Mesendoderm (in vitro differentiated cells): ENCODE data around the gene STK26.
"Not testable (repeated sequence)": the region's sequence is repeated elsewhere in the genome, so short reads cannot be mapped to it uniquely, and the experiment has no call there.

Experiments
- DNase-seq: peaks from one replicate; pipeline ENCODE4 v3.0.0; 2013
- H2AK5ac ChIP-seq: 2 replicates; pipeline ENCODE4 v1.6.1; 2013; ENCODE audit warnings: low read length, inconsistent platforms
- H2BK120ac ChIP-seq: 2 replicates; pipeline ENCODE4 v1.6.1; 2013; ENCODE audit warnings: low read depth, mild to moderate bottlenecking, low read length, moderate library complexity, mixed read lengths
- H2BK15ac ChIP-seq: replicated peaks from 2 replicates; pipeline ENCODE4 v1.6.1; 2013; ENCODE audit warnings: low read depth, mild to moderate bottlenecking, moderate library complexity
- H2BK5ac ChIP-seq: 2 replicates; pipeline ENCODE4 v1.6.1; 2013; ENCODE audit warnings: low read length, inconsistent platforms
- H3K18ac ChIP-seq: 2 replicates; pipeline ENCODE4 v1.6.1; 2013; ENCODE audit warnings: mild to moderate bottlenecking, low read length, mixed read lengths
- H3K23ac ChIP-seq: one replicate; pipeline ENCODE4 v1.6.1; 2013; ENCODE audit warnings: low read length
- H3K27ac ChIP-seq: 2 replicates; pipeline ENCODE4 v1.5.1; 2013; ENCODE audit warnings: low read depth, mild to moderate bottlenecking, inconsistent platforms, low read length, moderate library complexity
- H3K27me3 ChIP-seq: 2 replicates; pipeline ENCODE4 v1.6.1; 2013; ENCODE audit warnings: low read length, control low read depth, mild to moderate bottlenecking, inconsistent platforms; ENCODE audit not compliant: insufficient read depth, poor library complexity
- H3K36me3 ChIP-seq: 2 replicates; pipeline ENCODE4 v1.6.1; 2013; ENCODE audit warnings: low read length, inconsistent platforms; ENCODE audit not compliant: control insufficient read depth, insufficient read depth
- H3K4ac ChIP-seq: one replicate; pipeline ENCODE4 v1.6.1; 2013; ENCODE audit warnings: low read depth, mild to moderate bottlenecking, low read length, moderate library complexity
- H3K4me1 ChIP-seq: 2 replicates; pipeline ENCODE4 v1.6.1; 2013; ENCODE audit warnings: low read depth, low read length, inconsistent platforms; ENCODE audit not compliant: control insufficient read depth
- H3K4me2 ChIP-seq: 2 replicates; pipeline ENCODE4 v1.6.1; 2013; ENCODE audit warnings: low read length
- H3K4me3 ChIP-seq: 2 replicates; pipeline ENCODE4 v1.5.1; 2013; ENCODE audit warnings: mild to moderate bottlenecking, low read length
- H3K56ac ChIP-seq: one replicate; pipeline ENCODE4 v1.6.1; 2013; ENCODE audit warnings: low read length
- H3K79me1 ChIP-seq: 2 replicates; pipeline ENCODE4 v1.6.1; 2013; ENCODE audit warnings: low read length, inconsistent platforms
- H3K79me2 ChIP-seq: 2 replicates; pipeline ENCODE4 v1.6.1; 2013; ENCODE audit warnings: mild to moderate bottlenecking, low read length; ENCODE audit not compliant: control insufficient read depth, insufficient read depth
- H3K9ac ChIP-seq: 2 replicates; pipeline ENCODE4 v1.6.1; 2013; ENCODE audit warnings: low read length, inconsistent platforms
- H4K5ac ChIP-seq: one replicate; pipeline ENCODE4 v1.6.1; 2013; ENCODE audit warnings: low read length
- H4K8ac ChIP-seq: one replicate; pipeline ENCODE4 v1.6.1; 2013; ENCODE audit warnings: low read depth, mild to moderate bottlenecking, control low read depth, low read length, moderate library complexity
- WGBS: extraction: QIAGEN DNeasy Blood & Tissue Kit; methylation state at CpG from one replicate; pipeline ENCODE4 v1.1.7; 2013; ENCODE audit warnings: low lambda C conversion rate, missing lambda C conversion rate; ENCODE audit not compliant: insufficient coverage; ENCODE audit errors: extremely low coverage; 5-methylcytosine and 5-hydroxymethylcytosine counted together

STK26 gene

GRCh38 chrX:132051778-132052177 is 28.7 kb downstream of the STK26 start:
- not testable (repeated sequence) for H2BK5ac ChIP-seq, H3K27ac ChIP-seq, H3K79me2 ChIP-seq, H3K27me3 ChIP-seq, H2BK120ac ChIP-seq, H3K4me1 ChIP-seq, H4K8ac ChIP-seq, H3K9ac ChIP-seq, DNase-seq, H2BK15ac ChIP-seq, H3K4me3 ChIP-seq, H4K5ac ChIP-seq, H3K79me1 ChIP-seq, H3K36me3 ChIP-seq, H3K56ac ChIP-seq, H3K23ac ChIP-seq, H3K4me2 ChIP-seq, H2AK5ac ChIP-seq, H3K4ac ChIP-seq, H3K18ac ChIP-seq

GRCh38 chrX:132058050-132058449 is 34.9 kb downstream of the STK26 start:
- no peaks in the 10 kb centered on the region for H3K4me1 ChIP-seq
- H3K9ac ChIP-seq: no peak overlapping the region
- no peak overlapping the region for H3K23ac ChIP-seq
- no peak overlapping the region for H3K18ac ChIP-seq
- H2BK5ac ChIP-seq: no peak overlapping the region
- no peak overlapping the region for H2AK5ac ChIP-seq
- H3K4me3 ChIP-seq: no peak overlapping the region
- no CpG with 5 or more reads among the region's 4 CpGs for WGBS
- DNase-seq: no peak
- no peak overlapping the region for H3K4ac ChIP-seq
- H3K79me1 ChIP-seq: no peaks in the 10 kb centered on the region
- H3K27me3 ChIP-seq: no peaks in the 10 kb centered on the region
- no peak overlapping the region for H3K27ac ChIP-seq
- H2BK120ac ChIP-seq: no peak overlapping the region
- H3K56ac ChIP-seq: no peak overlapping the region
- H4K5ac ChIP-seq: no peak overlapping the region
- no peak overlapping the region for H2BK15ac ChIP-seq
- H3K4me2 ChIP-seq: no peak overlapping the region
- H3K36me3 ChIP-seq: no peaks in the 10 kb centered on the region
- no peaks in the 10 kb centered on the region for H3K79me2 ChIP-seq
- no peak overlapping the region for H4K8ac ChIP-seq

GRCh38 chrX:132058975-132059374 is 35.9 kb downstream of the STK26 start:
- no peak overlapping the region for H2AK5ac ChIP-seq
- H3K4me1 ChIP-seq: no peaks in the 10 kb centered on the region
- H2BK120ac ChIP-seq: no peak overlapping the region
- no peak overlapping the region for H4K8ac ChIP-seq
- no peaks in the 10 kb centered on the region for H3K27me3 ChIP-seq
- no peak for DNase-seq
- no peak overlapping the region for H2BK15ac ChIP-seq
- H3K4me2 ChIP-seq: no peak overlapping the region
- H3K36me3 ChIP-seq: no peaks in the 10 kb centered on the region
- no peaks in the 10 kb centered on the region for H3K79me2 ChIP-seq
- no CpG with 5 or more reads among the region's 2 CpGs for WGBS
- H3K9ac ChIP-seq: no peak overlapping the region
- no peak overlapping the region for H2BK5ac ChIP-seq
- no peak overlapping the region for H3K18ac ChIP-seq
- H3K56ac ChIP-seq: no peak overlapping the region
- no peak overlapping the region for H3K27ac ChIP-seq
- no peak overlapping the region for H3K4ac ChIP-seq
- H3K4me3 ChIP-seq: no peak overlapping the region
- no peak overlapping the region for H3K23ac ChIP-seq
- no peaks in the 10 kb centered on the region for H3K79me1 ChIP-seq
- no peak overlapping the region for H4K5ac ChIP-seq

- H4K8ac ChIP-seq: no peak overlapping the region
- no peak overlapping the region for H3K4ac ChIP-seq
- no peak for DNase-seq
- no peak overlapping the region for H2AK5ac ChIP-seq
- no CpG with 5 or more reads among the region's 2 CpGs for WGBS
- no peak overlapping the region for H3K23ac ChIP-seq
- H2BK120ac ChIP-seq: no peak overlapping the region
- no peak overlapping the region for H3K4me2 ChIP-seq
- no peak overlapping the region for H4K5ac ChIP-seq
- no peak overlapping the region for H3K18ac ChIP-seq
- no peaks in the 10 kb centered on the region for H3K36me3 ChIP-seq
- no peaks in the 10 kb centered on the region for H3K79me2 ChIP-seq
- no peak overlapping the region for H3K9ac ChIP-seq
- H3K4me1 ChIP-seq: no peaks in the 10 kb centered on the region
- H3K27ac ChIP-seq: no peak overlapping the region
- no peak overlapping the region for H2BK5ac ChIP-seq
- H3K4me3 ChIP-seq: no peak overlapping the region
- H2BK15ac ChIP-seq: no peak overlapping the region
- H3K27me3 ChIP-seq: no peaks in the 10 kb centered on the region
- H3K56ac ChIP-seq: no peak overlapping the region
- no peaks in the 10 kb centered on the region for H3K79me1 ChIP-seq
Observed at GRCh38 chrX:132059973-132060540, 37.0 kb downstream of the STK26 start.

- no peak overlapping the region for H3K56ac ChIP-seq
- no peaks in the 10 kb centered on the region for H3K79me1 ChIP-seq
- no peak overlapping the region for H3K23ac ChIP-seq
- WGBS: no CpG with 5 or more reads among the region's 3 CpGs
- H2BK120ac ChIP-seq: no peak overlapping the region
- no peaks in the 10 kb centered on the region for H3K27me3 ChIP-seq
- no peak overlapping the region for H2BK5ac ChIP-seq
- H3K9ac ChIP-seq: no peak overlapping the region
- H3K36me3 ChIP-seq: no peaks in the 10 kb centered on the region
- H3K4me2 ChIP-seq: no peak overlapping the region
- no peak overlapping the region for H3K4ac ChIP-seq
- no peak overlapping the region for H3K27ac ChIP-seq
- H2BK15ac ChIP-seq: no peak overlapping the region
- H4K8ac ChIP-seq: no peak overlapping the region
- no peak for DNase-seq
- H4K5ac ChIP-seq: no peak overlapping the region
- H3K18ac ChIP-seq: no peak overlapping the region
- no peak overlapping the region for H3K4me3 ChIP-seq
- no peak overlapping the region for H2AK5ac ChIP-seq
- no peaks in the 10 kb centered on the region for H3K79me2 ChIP-seq
- H3K4me1 ChIP-seq: no peaks in the 10 kb centered on the region
Observed at GRCh38 chrX:132063334-132063733, 40.2 kb downstream of the STK26 start.

GRCh38 chrX:132063862-132064261 is 40.8 kb downstream of the STK26 start:
- H3K79me2 ChIP-seq: no peaks in the 10 kb centered on the region
- no peak overlapping the region for H4K5ac ChIP-seq
- no peak overlapping the region for H3K9ac ChIP-seq
- H3K79me1 ChIP-seq: no peaks in the 10 kb centered on the region
- H2BK5ac ChIP-seq: no peak overlapping the region
- no peak overlapping the region for H2BK15ac ChIP-seq
- H2BK120ac ChIP-seq: no peak overlapping the region
- H3K27ac ChIP-seq: no peak overlapping the region
- no peaks in the 10 kb centered on the region for H3K4me1 ChIP-seq
- H3K4me2 ChIP-seq: no peak overlapping the region
- H3K36me3 ChIP-seq: no peaks in the 10 kb centered on the region
- H3K18ac ChIP-seq: no peak overlapping the region
- WGBS: no CpG with 5 or more reads among the region's 4 CpGs
- no peak overlapping the region for H3K4ac ChIP-seq
- no peak overlapping the region for H2AK5ac ChIP-seq
- no peak for DNase-seq
- H3K27me3 ChIP-seq: no peaks in the 10 kb centered on the region
- no peak overlapping the region for H3K56ac ChIP-seq
- H3K4me3 ChIP-seq: no peak overlapping the region
- H4K8ac ChIP-seq: no peak overlapping the region
- no peak overlapping the region for H3K23ac ChIP-seq
